Activated gamma-delta T cell treated with anti-CD3 and anti-CD28 coated beads, Interleukin-2, amount 50 U/mL, for 16 hours (primary cell): ENCODE data around the gene PAF1.
"Not testable (repeated sequence)": the region's sequence is repeated elsewhere in the genome, so short reads cannot be mapped to it uniquely, and the experiment has no call there.

ENCODE experiments used
- DNase-seq: peaks from one replicate; pipeline ENCODE4 v3.0.0-alpha.2; 2020; ENCODE audit warnings: low read depth

PAF1 gene

GRCh38 chr19:39351537-39352064 is 39.3 kb downstream of the PAF1 start:
- DNase-seq: no peak

GRCh38 chr19:39350156-39350555 is 40.8 kb downstream of the PAF1 start:
- no peak for DNase-seq

- no peak for DNase-seq
Measured at GRCh38 chr19:39349326-39349725, 41.6 kb downstream of the PAF1 start.

GRCh38 chr19:39347332-39348164 is 43.4 kb downstream of the PAF1 start:
- DNase-seq: no peak

GRCh38 chr19:39345956-39346355 is 45.0 kb downstream of the PAF1 start:
- DNase-seq: no peak

GRCh38 chr19:39342647-39343305 is 48.1 kb downstream of the PAF1 start:
- no peak for DNase-seq

GRCh38 chr19:39341719-39342604 is 48.9 kb downstream of the PAF1 start, which contains the start of gene SAMD4B:
TSS of gene SAMD4B (plus strand) at chr19:39342421. CDS start at chr19:39356894, 14,473 bp downstream.
- DNase-seq: peak; percentile 99

GRCh38 chr19:39341129-39341718 is 49.7 kb downstream of the PAF1 start:
- DNase-seq: no peak

GRCh38 chr19:39340156-39340555 is 50.8 kb downstream of the PAF1 start:
- not testable (repeated sequence) for DNase-seq

GRCh38 chr19:39339674-39340073 is 51.2 kb downstream of the PAF1 start:
- no peak for DNase-seq

- no peak for DNase-seq
Measured at GRCh38 chr19:39336483-39336882, 54.4 kb downstream of the PAF1 start.
